Nephron progenitor cell (in vitro differentiated cells): ENCODE measurements around the gene BICC1.

Source experiments
- DNase-seq: peaks from one replicate; pipeline ENCODE4 v3.0.0; 2021
- H3K27ac Mint-ChIP-seq: 2 replicates; pipeline ENCODE4 v1.8.0; 2021; ENCODE audit warnings: mild to moderate bottlenecking, moderate library complexity, mixed read lengths
- H3K27me3 Mint-ChIP-seq: 2 replicates; pipeline ENCODE4 v1.8.0; 2021; ENCODE audit warnings: mild to moderate bottlenecking, low read depth, mixed read lengths; ENCODE audit not compliant: poor library complexity
- H3K36me3 Mint-ChIP-seq: 2 replicates; pipeline ENCODE4 v1.8.0; 2021; ENCODE audit warnings: low read depth, mixed read lengths
- H3K4me1 Mint-ChIP-seq: 2 replicates; pipeline ENCODE4 v1.8.0; 2021; ENCODE audit warnings: mixed read lengths
- H3K4me3 Mint-ChIP-seq: 2 replicates; pipeline ENCODE4 v1.8.0; 2021; ENCODE audit warnings: mild to moderate bottlenecking, moderate library complexity, mixed read lengths
- H3K9me3 Mint-ChIP-seq: 2 replicates; pipeline ENCODE4 v1.8.0; 2021; ENCODE audit warnings: mild to moderate bottlenecking, moderate library complexity, mixed read lengths
- CTCF ChIP-seq: fragments of 200-600 bp; sonication (generic); IDR thresholded peaks from 2 replicates; pipeline ENCODE4 v1.5.0; 2021; ENCODE audit warnings: antibody characterized with exemption

BICC1 gene

GRCh38 chr10:58868736-58869435, 356.2 kb downstream of the BICC1 start:
- Mint-ChIP-seq H3K4me3 (no peak overlapping the region), H3K36me3 (no peaks in the 10 kb centered on the region), H3K4me1 (peaks cover 9% of the 10 kb centered on the region), H3K27ac (no peak overlapping the region), H3K9me3 (peaks cover 14% of the 10 kb centered on the region), H3K27me3 (peaks cover 3% of the 10 kb centered on the region)
- DNase-seq = no peak
- TF ChIP-seq CTCF = no peak

- TF ChIP-seq CTCF = no peak
These were observed 357.4 kb downstream of the BICC1 start for GRCh38 chr10:58870070-58870469.

GRCh38 chr10:58873161-58873560, 360.5 kb downstream of the BICC1 start:
- Mint-ChIP-seq H3K4me3 (no peak overlapping the region), H3K36me3 (no peaks in the 10 kb centered on the region), H3K9me3 (peaks cover 20% of the 10 kb centered on the region), H3K27ac (no peak overlapping the region), H3K27me3 (peaks cover 8% of the 10 kb centered on the region), H3K4me1 (peaks cover 9% of the 10 kb centered on the region)
- TF ChIP-seq CTCF = no peak
- DNase-seq = no peak

More at GRCh38 chr10:58870070-58870469, 357.4 kb downstream of the BICC1 start:
- peaks cover 3% of the 10 kb centered on the region for H3K27me3 Mint-ChIP-seq
- no peak for DNase-seq
- H3K27ac Mint-ChIP-seq = no peak overlapping the region
- H3K9me3 Mint-ChIP-seq = peaks cover 17% of the 10 kb centered on the region
- H3K4me1 Mint-ChIP-seq = peaks cover 9% of the 10 kb centered on the region
- no peaks in the 10 kb centered on the region for H3K36me3 Mint-ChIP-seq
- H3K4me3 Mint-ChIP-seq = no peak overlapping the region
